ENCODE results near the gene SSR2. TPM values are rescaled to one million over a fixed set of nuclear protein-coding genes. Genes with fewer than 3 reads are reported as not detected.

SSR2 gene
- total RNA-seq, 1 experiment from 2014 or later: 198 TPM

DNA sequence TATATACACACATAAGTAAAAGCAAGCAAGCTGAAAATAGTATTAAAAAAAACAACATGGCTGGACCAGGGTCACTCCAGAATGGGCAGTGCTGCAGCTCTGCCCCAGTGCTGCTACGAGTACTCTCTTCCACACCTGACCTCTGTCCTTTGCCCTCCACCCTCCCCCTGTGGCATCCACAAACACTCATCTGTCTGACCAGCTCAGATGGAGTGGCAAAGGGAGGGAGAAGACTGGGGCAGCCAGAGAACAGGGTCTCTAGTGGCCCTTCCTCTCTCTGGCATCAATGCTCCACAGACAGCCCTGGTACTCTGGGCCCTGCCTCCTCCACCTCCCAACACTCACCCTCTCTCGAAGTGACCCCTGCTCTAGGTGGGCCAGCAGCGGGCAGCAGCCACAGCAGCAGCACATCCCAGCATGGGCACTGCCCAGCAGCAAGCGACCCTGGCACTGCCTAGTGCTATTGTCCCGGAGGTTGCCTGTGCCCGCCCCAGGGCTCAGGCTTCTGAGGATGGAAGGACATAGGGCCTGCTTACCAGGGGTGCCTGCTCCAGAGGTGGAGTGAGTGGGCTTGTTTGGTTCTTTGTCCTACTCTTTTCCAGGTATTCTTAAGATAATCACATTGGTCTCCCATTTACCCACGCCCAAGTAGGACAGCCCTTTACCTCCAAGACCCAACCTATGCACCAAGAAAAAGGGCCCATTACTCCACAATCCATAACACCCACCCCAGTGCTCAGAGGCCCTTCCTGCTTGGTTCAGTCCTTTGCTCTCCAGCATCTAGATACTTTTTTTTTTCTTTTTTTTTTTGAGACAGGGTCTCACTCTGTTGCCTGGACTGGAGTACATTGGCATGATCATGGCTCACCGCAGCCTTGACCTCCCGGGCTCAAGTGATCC lies 48.6 kb downstream of the SSR2 start:
- no peaks in the 10 kb centered on the region for H3K27me3 ChIP-seq (replicated peaks; ENCODE audit: control insufficient read depth, insufficient read depth, low read length)
- no peaks in the 10 kb centered on the region for H3K27me3 Mint-ChIP-seq (ENCODE audit: insufficient read depth, unreplicated experiment)
- H3K27ac Mint-ChIP-seq (ENCODE audit: unreplicated experiment): peak overlapping the region; percentile 54
- H3K36me3 ChIP-seq (ENCODE audit: control insufficient read depth, insufficient read depth, low read length): no peaks in the 10 kb centered on the region; the same call in 1 of the 2 replicates
- no peak overlapping the region for H3K4me3 ChIP-seq (ENCODE audit: low read depth, low read length)
- H3K4me1 Mint-ChIP-seq (ENCODE audit: low read depth, unreplicated experiment): peaks cover 28% of the 10 kb centered on the region
- DNase-seq: no peak
- peaks cover 20% of the 10 kb centered on the region for H3K4me1 ChIP-seq
- no TSS peak for BruUV-seq (replicated peaks)
- no peak overlapping the region for H3K4me3 Mint-ChIP-seq (ENCODE audit: unreplicated experiment)
- intact Hi-C loops (cut with micrococcal nuclease; ENCODE audit: unreplicated experiment): no loop called here
- peaks cover 31% of the 10 kb centered on the region for H3K36me3 Mint-ChIP-seq (ENCODE audit: insufficient read depth, unreplicated experiment)
- CTCF ChIA-PET: interaction anchor here (0.6 kb wide), 1 partner anchor 68 kb away, joined by 4 read pairs; no protein-coding TSS in a partner anchor
- H3K9me3 ChIP-seq: no peaks in the 10 kb centered on the region
- POLR2A ChIA-PET: no interaction called here
- H3K9me3 Mint-ChIP-seq (ENCODE audit: unreplicated experiment): no peaks in the 10 kb centered on the region
- TF ChIP-seq, protein P1, sequence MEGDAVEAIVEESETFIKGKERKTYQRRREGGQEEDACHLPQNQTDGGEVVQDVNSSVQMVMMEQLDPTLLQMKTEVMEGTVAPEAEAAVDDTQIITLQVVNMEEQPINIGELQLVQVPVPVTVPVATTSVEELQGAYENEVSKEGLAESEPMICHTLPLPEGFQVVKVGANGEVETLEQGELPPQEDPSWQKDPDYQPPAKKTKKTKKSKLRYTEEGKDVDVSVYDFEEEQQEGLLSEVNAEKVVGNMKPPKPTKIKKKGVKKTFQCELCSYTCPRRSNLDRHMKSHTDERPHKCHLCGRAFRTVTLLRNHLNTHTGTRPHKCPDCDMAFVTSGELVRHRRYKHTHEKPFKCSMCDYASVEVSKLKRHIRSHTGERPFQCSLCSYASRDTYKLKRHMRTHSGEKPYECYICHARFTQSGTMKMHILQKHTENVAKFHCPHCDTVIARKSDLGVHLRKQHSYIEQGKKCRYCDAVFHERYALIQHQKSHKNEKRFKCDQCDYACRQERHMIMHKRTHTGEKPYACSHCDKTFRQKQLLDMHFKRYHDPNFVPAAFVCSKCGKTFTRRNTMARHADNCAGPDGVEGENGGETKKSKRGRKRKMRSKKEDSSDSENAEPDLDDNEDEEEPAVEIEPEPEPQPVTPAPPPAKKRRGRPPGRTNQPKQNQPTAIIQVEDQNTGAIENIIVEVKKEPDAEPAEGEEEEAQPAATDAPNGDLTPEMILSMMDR (IDR thresholded peaks at IDR 0.05; ENCODE audit: insufficient read depth in 1 of 2, low read depth in 1 of 2, low read length in 1 of 2, severe bottlenecking in 1 of 2, unreplicated experiment in 1 of 2): no peak

DNA sequence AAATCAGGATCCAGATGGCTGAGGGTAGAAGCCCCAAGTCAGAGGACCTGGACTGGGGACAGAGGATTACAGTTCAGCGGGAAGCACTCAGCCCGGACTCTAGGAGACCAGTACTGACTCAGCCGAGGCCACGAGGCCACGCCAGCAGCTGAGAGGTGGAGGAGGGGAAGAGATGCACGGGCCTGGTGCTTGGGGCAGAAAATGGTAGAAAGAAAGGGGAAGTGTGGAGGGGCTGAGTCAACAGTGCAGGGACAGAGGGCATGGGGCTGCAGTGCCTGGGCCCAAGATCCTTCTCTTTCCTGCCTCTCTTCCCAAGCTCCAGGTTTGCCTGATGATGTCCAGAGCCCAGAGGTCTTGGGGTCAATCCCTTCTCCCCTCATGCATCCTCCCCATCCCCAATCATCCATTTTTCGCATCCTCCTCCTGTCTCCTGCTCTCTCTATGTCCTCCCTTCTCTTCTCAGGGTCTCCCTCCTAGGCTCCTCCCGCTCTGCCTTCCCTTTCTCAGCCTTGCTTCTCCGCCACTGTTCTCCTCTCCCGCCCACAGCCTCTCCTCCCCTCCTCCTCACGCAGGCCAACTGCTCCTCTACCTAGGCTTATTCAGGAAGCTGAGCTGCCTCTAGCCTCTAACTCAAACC lies 50.1 kb downstream of the SSR2 start:
- peaks cover under 1% of the 10 kb centered on the region for H3K36me3 ChIP-seq (ENCODE audit: control insufficient read depth, insufficient read depth, low read length)
- H3K4me3 Mint-ChIP-seq (ENCODE audit: unreplicated experiment): no peak overlapping the region
- CTCF ChIA-PET: no interaction called here
- H3K36me3 Mint-ChIP-seq (ENCODE audit: insufficient read depth, unreplicated experiment): peaks cover 32% of the 10 kb centered on the region
- BruUV-seq (replicated peaks): no TSS peak
- no peak overlapping the region for H3K27ac Mint-ChIP-seq (ENCODE audit: unreplicated experiment)
- intact Hi-C loops (cut with micrococcal nuclease; ENCODE audit: unreplicated experiment): no loop called here
- TF ChIP-seq, protein P1 (IDR thresholded peaks at IDR 0.05; ENCODE audit: insufficient read depth in 1 of 2, low read depth in 1 of 2, low read length in 1 of 2, severe bottlenecking in 1 of 2, unreplicated experiment in 1 of 2): no peak
- no peaks in the 10 kb centered on the region for H3K9me3 Mint-ChIP-seq (ENCODE audit: unreplicated experiment)
- no peaks in the 10 kb centered on the region for H3K27me3 Mint-ChIP-seq (ENCODE audit: insufficient read depth, unreplicated experiment)
- POLR2A ChIA-PET: no interaction called here
- no peaks in the 10 kb centered on the region for H3K27me3 ChIP-seq (replicated peaks; ENCODE audit: control insufficient read depth, insufficient read depth, low read length)
- H3K4me1 ChIP-seq: peaks cover 7% of the 10 kb centered on the region
- peaks cover 13% of the 10 kb centered on the region for H3K4me1 Mint-ChIP-seq (ENCODE audit: low read depth, unreplicated experiment)
- DNase-seq: no peak
- no peak overlapping the region for H3K4me3 ChIP-seq (ENCODE audit: low read depth, low read length)
- H3K9me3 ChIP-seq: no peaks in the 10 kb centered on the region

DNA sequence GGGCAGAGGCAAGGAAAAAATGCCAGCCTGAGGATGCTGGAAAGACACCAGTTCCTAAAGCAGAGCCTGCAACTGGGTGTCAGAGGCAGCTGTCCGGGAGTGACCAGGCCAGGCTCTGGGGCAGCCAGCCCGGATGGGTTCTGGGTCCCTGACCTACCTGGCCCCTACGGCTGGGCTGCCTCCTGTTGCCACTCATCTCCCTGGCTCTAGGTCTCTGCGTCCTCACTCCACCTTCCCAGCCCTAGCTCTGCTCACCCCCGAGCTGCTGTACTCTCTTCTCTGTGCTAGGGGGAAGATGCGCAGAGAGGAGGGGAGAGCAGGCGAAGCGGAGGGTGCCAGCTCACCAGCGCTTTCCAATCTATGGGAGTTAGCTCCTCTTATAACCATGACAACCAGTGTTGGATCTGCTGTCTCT lies 51.4 kb downstream of the SSR2 start:
- Mint-ChIP-seq H3K9me3 (ENCODE audit: unreplicated experiment) (no peaks in the 10 kb centered on the region), H3K36me3 (ENCODE audit: insufficient read depth, unreplicated experiment) (peaks cover 32% of the 10 kb centered on the region), H3K4me3 (ENCODE audit: unreplicated experiment) (no peak overlapping the region), H3K27ac (ENCODE audit: unreplicated experiment) (no peak overlapping the region), H3K27me3 (ENCODE audit: insufficient read depth, unreplicated experiment) (no peaks in the 10 kb centered on the region), H3K4me1 (ENCODE audit: low read depth, unreplicated experiment) (peaks cover 7% of the 10 kb centered on the region)
- Histone ChIP-seq H3K4me3 (ENCODE audit: low read depth, low read length) (no peak overlapping the region), H3K27me3 (replicated peaks; ENCODE audit: control insufficient read depth, insufficient read depth, low read length) (no peaks in the 10 kb centered on the region), H3K4me1 (0 out of 2 replicates have a peak, but pooled peaks cover 3% of the 10 kb centered on the region), H3K36me3 (ENCODE audit: control insufficient read depth, insufficient read depth, low read length) (peaks cover 1% of the 10 kb centered on the region), H3K9me3 (no peaks in the 10 kb centered on the region)
- intact Hi-C loops (cut with micrococcal nuclease; ENCODE audit: unreplicated experiment): no loop called here
- no peak for DNase-seq
- no TSS peak for BruUV-seq (replicated peaks)
- POLR2A ChIA-PET: no interaction called here
- CTCF ChIA-PET: no interaction called here
- TF ChIP-seq, protein P1 (IDR thresholded peaks at IDR 0.05; ENCODE audit: insufficient read depth in 1 of 2, low read depth in 1 of 2, low read length in 1 of 2, severe bottlenecking in 1 of 2, unreplicated experiment in 1 of 2): no peak

Data from Caco-2 (cell line).